Suppressor macrophage (primary cell): ENCODE data around the gene HBM.
"Not testable (repeated sequence)": the region's sequence is repeated elsewhere in the genome, so short reads cannot be mapped to it uniquely, and the experiment has no call there.

Experiments used
- DNase-seq, 4 experiments: peaks; one replicate each; pipeline ENCODE4 v3.0.0-alpha.2; 2020 to 2022
- total RNA-seq, 17 experiments: gene quantifications; one replicate each; lab custom pipeline; 2026; ENCODE audit warnings: mixed read lengths in 6 of 17, inconsistent platforms in 3 of 17; lab: John Stamatoyannopoulos, UW

HBM gene, protein sequence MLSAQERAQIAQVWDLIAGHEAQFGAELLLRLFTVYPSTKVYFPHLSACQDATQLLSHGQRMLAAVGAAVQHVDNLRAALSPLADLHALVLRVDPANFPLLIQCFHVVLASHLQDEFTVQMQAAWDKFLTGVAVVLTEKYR
- 0 to 0.88 (median 0) reads per million in 17 experiments for total RNA-seq

DNA sequence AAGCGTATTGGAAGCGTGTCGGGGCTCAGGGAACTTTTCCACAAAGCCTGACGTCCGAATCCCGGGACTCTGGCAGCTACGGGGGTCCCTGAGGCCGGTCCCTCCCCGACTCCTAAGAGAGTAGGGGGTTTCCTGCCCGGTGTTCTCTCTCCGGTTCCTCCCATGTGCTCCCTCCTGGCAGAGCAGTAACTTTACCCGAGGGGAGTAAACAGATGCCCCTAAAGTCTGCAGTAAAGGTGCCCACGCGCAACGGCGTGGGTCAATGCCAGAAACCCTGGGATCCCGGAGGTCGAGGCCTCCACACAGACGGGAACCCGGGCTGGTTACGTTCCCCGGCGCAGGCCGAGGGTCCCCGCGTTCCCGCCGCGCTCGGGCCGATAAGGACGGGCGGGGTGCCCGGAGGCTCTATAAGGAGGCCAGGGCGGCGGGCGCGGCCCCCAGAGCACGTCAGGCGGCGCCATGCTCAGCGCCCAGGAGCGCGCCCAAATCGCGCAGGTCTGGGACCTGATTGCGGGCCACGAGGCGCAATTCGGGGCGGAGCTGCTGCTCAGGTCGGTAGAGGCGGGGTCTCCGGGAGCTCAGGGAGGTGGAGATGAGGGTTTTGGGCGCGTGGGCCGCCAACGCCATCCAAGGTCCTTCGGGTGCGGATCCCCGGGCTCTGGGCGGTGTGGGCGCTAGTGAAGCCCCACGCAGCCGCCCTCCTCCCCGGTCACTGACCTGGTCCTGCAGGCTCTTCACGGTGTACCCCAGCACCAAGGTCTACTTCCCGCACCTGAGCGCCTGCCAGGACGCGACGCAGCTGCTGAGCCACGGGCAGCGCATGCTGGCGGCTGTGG lies at the start of gene HBM:
TSS of gene HBM (plus strand) at position 440 of the 836 bp plus-strand sequence. CDS start at position 460, 20 bp downstream.
- no peak for DNase-seq

DNA sequence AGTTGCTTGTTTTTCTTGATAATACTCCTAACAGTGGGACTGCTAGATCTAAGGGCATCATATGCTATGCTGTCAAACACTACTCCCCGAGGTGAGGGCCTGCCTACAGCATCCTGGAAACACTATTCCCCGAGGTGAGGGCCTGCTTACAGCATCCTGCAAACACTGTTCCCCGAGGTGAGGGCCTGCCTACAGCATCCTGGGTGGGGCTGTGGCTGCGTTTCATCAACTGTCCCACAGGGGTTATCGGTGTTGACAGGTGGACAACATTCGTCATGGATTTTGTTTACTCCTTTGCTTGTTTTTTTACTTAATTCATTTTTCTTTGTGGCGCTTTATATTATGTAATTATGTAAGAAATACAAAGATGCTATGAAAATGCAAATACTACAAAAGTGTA lies 49.8 kb upstream of the HBM start:
- DNase-seq, result no peak

DNA sequence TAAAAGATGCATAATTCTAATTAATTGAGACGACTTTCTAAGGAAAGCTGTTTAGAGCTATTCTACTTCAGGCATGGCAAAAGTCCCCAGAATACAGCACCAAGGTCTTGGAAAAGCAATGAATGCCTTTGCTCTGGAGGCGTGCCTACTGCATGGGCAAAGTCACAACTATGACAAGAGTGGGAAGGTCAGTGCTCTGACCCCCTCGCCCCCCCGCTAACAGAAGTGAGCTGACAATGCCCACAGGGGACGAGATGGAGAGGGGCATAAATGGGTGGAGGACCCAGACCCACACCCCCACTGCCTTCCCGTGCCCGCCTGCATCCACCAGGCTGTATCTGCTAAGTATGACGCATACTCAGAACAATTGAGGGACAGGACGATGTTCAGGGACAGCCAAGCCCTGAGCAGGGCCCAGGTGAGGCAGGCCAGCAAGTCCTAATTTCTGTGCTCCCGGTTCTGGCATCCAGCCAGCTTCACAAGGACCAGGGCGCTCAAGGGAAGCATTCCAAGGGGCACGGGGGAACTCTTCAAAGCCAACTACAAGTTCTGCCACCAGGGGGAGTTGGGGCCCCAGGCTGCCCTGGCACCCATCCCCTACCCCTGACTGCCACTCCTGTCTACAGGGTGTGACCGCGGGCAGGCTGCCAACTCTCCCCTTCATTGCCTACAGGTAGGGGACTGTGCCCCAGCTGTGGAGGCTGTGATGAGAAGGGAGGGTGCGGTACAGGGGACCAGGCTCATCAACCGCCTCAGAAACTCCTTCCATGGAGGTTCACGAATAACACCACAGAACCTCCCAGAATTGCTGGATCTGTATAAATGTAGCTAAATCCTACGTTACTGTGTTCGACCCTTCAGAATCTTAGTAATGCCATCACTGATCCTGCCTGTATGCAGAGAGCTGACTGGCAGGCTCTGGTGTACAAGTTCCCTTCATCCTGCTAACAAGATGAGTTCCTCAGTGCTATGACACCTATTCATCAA lies 48.1 kb upstream of the HBM start:
- DNase-seq, result peak; percentile 59 to 82 (median 68)

DNA sequence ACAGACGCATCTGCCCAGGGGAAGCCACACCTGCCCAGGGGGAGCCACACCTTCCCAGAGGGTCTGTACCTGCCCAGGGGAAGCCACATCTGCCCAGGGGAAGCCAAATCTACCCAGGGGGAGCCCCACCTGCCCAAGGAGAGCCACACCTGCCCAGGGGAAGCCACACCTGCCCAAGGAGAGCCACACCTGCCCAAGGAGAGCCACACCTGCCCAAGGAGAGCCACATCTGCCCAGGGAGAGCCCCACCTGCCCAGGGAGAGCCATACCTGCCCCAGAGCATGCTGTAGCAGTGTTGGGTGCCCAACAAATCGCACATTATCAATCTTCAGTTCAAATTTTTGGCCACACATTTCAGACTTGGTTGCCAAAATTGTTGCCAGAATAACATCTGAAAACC lies 46.9 kb upstream of the HBM start:
- DNase-seq, result no peak

DNA sequence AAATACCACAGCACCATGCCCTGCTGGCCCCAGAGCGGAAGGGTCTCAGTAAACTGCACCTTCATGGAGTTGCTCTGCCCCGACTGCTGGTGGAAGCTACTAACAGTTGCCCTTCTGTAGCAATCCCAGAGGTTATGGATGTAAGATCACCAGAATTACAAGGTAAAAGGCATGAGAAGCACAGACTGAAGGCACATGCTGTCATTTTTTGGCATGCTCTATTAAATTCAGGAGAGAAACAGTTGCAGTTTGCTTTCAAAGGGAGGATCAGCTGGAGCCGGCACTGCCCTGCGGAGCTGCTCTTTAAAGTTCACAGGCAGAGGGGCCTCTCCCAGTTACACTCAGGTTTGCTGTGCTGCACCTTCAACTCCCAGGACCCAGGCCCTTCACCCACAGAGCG lies 46.5 kb upstream of the HBM start:
- no peak for DNase-seq

DNA sequence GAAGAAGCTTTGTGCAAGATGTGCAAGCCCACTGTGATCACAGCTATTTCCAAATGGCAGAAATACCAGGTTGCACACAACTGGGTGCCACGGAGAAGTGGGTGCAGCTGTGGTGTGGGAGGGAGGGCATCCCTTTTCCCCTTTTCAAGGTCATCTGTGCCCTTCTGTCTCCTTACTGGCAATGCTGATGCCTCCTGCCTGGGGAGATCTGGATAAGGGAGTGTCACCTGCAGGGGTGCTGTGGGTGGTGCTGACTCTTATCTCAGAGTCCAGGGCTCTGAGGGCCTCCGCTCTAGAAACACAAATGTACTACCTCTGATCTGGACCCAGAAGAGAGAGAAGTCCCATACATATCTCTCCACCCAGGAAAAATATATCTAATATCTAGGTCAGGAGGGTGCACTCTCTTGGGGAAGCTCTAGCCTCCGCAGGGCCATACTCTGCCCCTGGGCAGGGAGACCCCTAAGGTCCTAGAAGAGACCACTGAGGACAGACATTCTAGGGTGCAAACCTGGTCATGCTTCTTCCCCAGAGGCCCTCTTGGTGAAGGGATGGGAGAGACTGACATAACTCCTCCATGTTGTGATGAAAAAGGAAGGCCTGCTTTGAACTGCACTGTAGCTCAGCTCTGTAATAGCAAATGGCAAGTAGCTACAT lies 45.8 kb upstream of the HBM start:
- DNase-seq, result no peak

DNA sequence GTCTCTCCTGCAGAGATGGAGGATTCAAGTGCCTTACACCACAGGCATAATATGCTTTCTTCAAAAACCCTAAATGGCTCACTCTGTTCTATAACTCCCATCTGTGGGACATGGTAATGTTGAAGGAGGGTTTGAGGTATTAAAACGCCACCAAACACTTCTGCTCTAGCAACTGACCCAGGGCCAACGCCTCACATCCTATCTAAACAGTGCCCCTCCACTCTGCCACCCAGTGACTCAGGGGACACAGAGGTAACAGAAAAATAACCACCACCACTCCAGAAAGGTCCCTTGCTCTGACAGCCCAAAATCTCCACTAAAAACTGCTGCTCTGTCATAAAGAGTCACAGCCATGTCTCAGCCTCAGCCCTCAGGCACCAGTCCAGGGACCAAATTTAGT lies 45.0 kb upstream of the HBM start:
- DNase-seq, result no peak

DNA sequence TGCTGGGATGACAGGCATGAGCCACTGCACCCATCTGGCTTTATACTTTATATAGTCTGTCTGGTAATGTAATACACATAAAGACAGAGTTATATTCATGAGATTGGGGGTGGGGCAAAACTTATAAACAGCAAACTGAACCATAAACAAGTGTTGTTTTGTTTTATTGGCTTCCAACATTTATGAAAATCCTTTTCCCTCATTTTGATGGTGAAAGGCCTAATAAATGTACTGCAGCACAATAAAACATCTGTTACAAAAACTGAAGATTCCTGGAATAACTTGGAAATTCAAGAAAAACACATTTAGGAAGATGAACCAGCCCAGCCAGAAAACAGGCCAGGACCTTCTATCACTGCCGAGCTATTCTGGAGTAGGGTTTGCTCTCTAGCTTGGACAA lies 43.4 kb upstream of the HBM start:
- DNase-seq, result no peak

DNA sequence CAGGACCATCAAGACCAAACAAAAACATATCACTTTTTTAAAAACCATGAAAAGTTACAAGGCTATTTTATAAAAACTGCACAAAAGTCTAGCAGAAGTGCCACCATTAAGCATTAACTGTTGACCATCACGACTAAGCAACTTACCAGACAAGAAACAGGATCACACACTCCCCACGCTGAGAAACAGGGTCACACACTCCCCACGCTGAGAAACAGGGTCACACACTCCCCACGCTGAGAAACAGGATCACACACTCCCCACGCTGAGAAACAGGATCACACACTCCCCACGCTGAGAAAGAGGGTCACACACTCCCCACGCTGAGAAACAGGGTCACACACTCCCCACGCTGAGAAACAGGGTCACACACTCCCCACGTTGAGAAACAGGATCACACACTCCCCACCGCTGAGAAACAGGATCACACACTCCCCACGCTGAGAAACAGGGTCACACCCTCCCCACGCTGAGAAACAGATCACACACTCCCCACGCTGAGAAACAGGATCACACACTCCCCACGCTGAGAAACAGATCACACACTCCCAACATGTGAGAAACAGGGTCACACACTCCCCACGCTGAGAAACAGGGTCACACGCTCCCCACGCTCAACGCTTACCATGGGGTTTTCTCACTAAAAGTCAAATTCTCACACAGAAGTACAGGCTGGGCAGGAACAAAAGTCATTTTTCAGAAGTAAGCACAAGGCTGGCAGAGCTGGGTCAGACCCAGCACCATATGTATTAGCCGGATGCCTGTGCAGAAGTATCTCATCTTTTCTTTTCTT lies 42.0 kb upstream of the HBM start:
- DNase-seq, result not testable (repeated sequence)

DNA sequence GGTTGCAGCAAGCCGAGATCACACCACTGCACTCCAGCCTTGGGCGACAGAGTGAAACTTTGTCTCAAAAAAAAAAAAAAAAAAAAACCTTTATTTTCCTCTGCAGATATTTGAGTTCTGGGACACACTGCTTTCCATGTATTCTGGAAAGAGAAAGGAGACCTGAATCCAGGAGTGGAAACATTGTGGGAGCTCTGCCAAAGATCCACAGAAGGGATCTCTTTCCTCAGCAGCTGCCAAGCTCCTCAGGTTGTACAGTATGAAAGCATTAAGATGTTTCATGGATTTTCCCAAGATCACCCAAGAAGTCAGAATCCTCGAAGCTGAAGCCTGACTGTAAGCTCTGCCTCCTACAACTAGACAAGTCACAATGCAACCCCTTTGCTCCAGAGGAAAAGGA lies 40.8 kb upstream of the HBM start:
- DNase-seq, result no peak

DNA sequence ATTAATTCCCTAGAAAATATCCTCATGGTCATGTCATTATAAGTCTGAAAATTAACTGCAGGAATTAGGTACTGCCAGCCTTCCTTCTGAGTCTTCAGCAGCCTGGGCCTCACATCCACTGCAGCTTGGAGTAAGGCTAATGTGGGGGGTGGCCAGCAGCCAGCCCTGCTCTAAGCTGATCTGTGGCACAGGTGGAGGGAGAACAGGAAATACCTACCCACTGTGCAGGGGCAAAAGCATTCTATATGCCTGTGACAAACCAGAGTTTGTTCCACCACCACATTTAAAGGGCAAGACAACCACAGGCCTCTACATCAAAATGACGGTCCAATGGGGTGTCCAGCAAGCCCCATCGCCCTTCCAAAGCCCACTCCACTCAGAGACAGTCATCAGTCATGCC lies 36.7 kb upstream of the HBM start:
- no peak for DNase-seq

DNA sequence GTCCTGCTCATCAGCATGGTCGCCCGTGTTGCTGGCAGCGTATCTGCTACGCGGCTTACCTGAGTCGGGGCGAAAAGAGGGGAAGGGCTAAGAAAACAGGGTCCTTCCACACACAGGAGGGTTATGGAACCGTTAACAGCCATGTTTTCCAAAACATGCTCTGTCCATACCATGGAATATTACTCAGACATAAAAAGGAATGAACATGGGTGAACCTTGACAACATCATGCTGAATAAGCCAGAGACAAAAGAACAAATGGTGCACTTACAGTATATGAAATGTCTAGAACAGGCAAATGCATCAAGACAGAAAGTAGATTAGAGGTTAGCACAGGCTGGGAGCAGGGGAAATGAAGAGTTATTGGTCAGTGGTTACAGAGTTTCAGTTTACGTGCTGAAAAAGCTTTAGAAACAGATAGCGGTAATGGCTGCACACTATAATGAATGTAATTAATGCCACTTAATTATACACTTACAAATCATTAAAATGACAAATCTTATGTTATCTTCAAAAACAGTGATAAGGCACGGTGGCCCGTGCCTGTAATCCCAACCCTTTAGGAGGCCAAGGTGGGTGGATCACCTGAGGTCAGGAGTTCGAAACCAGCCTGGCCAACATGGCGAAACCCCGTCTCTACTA lies 35.1 kb upstream of the HBM start:
- no peak for DNase-seq

DNA sequence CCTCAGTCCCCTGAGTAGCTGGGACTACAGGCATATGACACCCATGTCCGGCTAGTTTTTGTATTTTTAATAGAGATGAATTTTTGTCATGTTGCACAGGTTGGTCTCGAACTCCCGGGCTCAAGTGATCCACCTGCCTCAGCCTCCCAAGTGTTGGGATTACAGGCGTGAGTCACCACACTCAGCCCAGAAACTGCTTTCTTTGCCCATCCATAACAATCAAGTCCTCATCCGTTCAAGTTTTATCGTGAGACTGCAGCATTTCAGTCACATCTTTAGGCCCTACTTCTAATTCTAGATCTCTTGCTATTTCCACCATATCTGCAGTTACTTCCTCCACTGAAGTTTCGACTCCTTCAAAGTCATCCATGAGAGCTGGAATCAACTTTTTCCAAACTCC lies 33.7 kb upstream of the HBM start:
- DNase-seq, result no peak

DNA sequence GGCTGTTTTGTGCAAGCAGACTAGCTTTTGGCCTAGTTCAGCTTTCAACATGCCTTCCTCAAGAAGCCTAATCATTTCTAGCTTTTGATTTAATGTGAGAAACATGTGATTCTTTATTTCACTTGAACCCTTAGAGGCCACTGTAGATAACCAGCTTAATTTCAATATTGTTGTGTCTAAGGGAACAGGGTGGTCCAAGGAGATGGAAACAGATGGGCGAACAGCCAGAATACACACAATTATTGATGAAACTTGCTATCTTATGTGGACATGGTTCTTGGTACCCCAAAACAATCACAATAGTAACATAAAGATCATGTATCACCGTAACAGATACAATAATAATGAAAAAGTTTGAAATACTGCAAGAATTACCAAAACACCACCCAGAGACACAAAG lies 32.1 kb upstream of the HBM start:
- DNase-seq, result no peak

DNA sequence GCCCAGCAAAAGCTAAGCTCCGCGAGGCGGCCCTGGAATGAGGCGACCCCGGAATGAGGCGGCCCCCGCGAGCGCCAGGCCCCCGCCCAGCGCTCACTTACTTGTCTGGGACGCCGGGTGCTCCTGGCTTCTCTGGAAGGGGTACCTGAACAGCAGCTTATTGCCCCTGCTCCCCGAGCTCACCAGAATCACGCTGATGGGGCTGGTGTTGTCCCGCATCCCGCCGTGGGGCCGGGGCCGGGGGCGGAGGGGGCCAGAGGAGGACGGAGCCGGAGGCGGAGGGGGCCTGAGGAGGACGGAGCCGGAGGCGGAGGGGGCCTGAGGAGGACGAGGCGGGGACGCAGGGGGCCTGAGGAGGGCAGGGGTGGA lies 27.7 kb upstream of the HBM start:
- DNase-seq, result peak in 3 of 4 experiments; percentile 14 to 31 (median 17)

DNA sequence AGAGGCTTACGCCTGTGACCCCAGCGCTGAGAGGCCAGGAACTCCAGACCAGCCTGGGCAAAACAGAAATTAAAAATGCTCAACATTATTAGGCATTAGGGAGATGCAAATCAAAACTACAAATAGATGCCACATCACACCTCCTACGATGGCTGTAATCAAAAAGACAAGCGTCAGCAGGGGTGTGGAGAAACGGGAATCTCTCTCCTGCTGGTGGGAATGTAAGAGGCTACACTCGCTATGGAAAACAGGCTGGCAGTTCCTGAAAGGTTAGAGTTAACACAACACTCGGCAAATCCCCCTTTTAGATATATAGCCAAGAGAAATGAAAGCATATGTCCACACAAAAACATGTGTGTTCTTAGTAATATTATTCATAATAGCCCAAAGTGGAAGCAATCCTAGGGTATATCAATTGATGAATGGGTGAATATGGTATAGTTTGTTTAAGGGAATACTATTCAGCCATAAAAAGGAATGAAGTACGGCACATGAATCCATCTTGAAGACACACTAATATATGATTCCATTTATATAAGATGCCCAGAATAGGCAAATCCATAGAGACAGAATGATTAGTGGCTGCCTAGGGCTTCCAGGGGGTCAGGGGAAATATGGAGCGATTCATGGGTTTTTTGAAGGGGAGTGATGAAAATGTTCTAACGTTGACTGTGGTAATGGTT lies 25.5 kb upstream of the HBM start:
- DNase-seq, result no peak

DNA sequence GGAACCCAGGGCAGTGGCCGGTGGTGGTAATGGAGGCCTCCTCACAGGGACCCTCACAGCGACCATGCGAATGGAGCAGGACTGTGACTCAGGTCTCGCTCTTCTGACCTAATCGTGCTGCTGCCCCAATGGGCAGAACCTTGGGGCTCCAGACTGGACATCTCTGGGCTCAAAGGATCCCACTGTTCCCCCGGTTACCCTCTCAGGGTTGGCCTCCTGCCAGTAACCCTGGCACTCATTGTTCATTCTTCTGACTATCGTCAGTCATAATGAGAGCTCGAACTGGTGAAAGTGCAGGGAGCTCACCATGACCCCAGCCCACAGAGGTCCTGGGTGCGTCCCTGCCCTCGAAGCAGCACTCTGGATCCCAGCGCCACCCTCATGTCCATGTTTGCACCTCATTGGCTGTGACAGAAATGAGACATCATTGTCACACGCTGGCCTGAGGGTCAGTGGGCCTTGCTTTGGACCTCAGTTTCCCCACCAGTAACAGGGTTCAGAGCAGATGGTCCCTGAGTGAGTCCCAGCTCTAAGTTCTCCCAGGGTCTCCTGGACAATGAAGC lies 23.3 kb upstream of the HBM start:
- no peak for DNase-seq

DNA sequence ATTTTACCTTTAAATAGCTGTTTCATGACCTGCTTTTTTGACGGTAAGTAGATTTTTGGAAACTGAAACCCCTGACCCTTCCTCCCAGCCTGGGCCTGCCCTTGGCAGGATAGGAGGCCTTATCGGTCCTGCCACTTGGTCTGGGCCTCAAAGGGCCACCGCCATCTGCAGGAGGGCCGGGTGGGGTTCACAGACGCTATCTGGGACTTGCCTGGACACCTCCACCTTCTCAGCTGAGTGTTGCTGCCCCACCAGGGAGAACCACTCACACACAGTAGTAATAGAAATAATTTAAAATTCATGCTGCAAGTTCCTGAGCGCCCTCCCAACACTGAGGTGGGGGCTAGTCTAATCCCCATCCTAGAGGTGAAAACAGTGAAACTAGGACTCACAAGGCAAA lies 22.7 kb upstream of the HBM start:
- DNase-seq, result no peak

DNA sequence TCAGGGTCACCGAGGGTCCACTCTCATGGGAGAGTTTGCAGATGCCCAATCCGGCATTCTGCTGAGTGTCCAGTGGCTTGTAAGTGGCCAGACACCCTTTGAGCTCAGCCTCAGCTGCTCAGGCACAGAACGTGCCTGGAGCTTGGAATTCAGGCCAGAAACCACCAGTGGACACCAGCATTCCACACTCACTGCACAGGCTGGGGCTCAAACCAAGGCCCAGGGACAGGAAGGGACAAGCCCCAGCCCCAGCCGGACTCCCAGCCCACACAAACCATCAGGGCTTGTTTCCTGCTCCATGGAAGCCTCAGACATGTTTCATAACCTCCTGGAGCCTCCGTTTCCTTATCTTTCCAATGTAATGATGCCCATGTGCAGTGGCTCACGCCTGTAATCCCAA lies 22.3 kb upstream of the HBM start:
- DNase-seq, result no peak

DNA sequence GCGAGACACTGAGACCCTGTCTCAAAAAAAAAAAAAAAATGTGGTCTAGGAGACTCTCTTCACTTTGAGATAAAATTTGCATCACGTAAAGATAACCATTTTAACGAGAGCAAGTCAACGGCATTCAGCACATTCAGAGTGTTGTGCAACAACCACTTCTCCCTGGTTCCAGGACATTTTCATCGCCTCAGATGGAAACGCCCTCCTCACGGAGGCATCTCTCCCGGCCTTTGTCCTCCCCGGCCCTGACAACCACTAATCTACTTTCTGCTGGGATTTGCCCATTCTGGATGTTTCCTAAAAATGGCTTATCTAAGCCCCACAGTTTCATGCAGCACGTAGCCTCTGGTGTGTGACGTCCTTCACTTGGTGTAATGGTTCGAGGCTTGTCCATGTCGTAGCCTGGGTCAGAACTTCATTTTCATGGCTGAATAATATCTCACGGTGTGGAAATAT lies 21.0 kb upstream of the HBM start:
- no peak for DNase-seq
